Measurements from ENCODE around the gene C11orf91.

GRCh38 chr11:33685082-33685481, 15.5 kb downstream of the C11orf91 start:
- TF ChIP-seq CTCF (IDR thresholded peaks at IDR 0.05) (no peak), ZNF263 (CRISPR knock-in tag; IDR thresholded peaks at IDR 0.05; ENCODE audit: low read depth) (no peak), NR3C1 (CRISPR knock-in tag; conservative IDR thresholded peaks at IDR 0.05; ENCODE audit: low read depth) (no peak), MYBL2 (CRISPR knock-in tag; IDR thresholded peaks at IDR 0.05) (no peak), SP1 (CRISPR knock-in tag; conservative IDR thresholded peaks at IDR 0.05) (no peak), ATF3 (CRISPR knock-in tag; conservative IDR thresholded peaks at IDR 0.05) (no peak), MXD4 (CRISPR knock-in tag; IDR thresholded peaks at IDR 0.05; ENCODE audit: borderline replicate concordance) (no peak), ESRRA (CRISPR knock-in tag; IDR thresholded peaks at IDR 0.05; ENCODE audit: borderline replicate concordance) (no peak), ZNF416 (CRISPR knock-in tag; IDR thresholded peaks at IDR 0.05) (no peak), JUN (CRISPR knock-in tag; IDR thresholded peaks at IDR 0.05) (no peak)
- TF ChIP-seq, protein P1, sequence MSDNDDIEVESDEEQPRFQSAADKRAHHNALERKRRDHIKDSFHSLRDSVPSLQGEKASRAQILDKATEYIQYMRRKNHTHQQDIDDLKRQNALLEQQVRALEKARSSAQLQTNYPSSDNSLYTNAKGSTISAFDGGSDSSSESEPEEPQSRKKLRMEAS (CRISPR knock-in tag; IDR thresholded peaks at IDR 0.05) = no peak
- TF ChIP-seq, protein P2, sequence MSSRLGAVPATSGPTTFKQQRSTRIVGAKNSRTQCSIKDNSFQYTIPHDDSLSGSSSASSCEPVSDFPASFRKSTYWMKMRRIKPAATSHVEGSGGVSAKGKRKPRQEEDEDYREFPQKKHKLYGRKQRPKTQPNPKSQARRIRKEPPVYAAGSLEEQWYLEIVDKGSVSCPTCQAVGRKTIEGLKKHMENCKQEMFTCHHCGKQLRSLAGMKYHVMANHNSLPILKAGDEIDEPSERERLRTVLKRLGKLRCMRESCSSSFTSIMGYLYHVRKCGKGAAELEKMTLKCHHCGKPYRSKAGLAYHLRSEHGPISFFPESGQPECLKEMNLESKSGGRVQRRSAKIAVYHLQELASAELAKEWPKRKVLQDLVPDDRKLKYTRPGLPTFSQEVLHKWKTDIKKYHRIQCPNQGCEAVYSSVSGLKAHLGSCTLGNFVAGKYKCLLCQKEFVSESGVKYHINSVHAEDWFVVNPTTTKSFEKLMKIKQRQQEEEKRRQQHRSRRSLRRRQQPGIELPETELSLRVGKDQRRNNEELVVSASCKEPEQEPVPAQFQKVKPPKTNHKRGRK (CRISPR knock-in tag; IDR thresholded peaks at IDR 0.05; ENCODE audit: borderline replicate concordance) = no peak
- TF ChIP-seq, protein P3, sequence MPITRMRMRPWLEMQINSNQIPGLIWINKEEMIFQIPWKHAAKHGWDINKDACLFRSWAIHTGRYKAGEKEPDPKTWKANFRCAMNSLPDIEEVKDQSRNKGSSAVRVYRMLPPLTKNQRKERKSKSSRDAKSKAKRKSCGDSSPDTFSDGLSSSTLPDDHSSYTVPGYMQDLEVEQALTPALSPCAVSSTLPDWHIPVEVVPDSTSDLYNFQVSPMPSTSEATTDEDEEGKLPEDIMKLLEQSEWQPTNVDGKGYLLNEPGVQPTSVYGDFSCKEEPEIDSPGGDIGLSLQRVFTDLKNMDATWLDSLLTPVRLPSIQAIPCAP (CRISPR knock-in tag; IDR thresholded peaks at IDR 0.05) = no peak
